ENCODE results near the gene CAMSAP2. TPM values are rescaled to one million over a fixed set of nuclear protein-coding genes. Genes with fewer than 3 reads are reported as not detected.

CAMSAP2 gene
- total RNA-seq (2014; rRNA removed; shearing (Covaris generic)), result 26.6 and 32.8 TPM in 2 replicates
- polyA plus RNA-seq (2015; cell fraction: cytosol; rRNA removed), result 11.9 and 21.0 TPM in 2 replicates
- 19.9 and 23.6 TPM in 2 replicates for polyA plus RNA-seq (2015; cell fraction: nucleus; rRNA removed)

- in situ Hi-C loops (cut with HindIII; ENCODE audit: low pct_unique_long_range_greater_than_20kb, low sequenced_read_pairs), result no loop called here
- DNase-seq (ENCODE audit: low read depth, low spot score), result peak; percentile 81
Observed at GRCh38 chr1:200738327-200738948, at the start of gene CAMSAP2. TSS of gene CAMSAP2 (plus strand) at chr1:200738893. CDS start at chr1:200739828, 935 bp downstream.

DNA sequence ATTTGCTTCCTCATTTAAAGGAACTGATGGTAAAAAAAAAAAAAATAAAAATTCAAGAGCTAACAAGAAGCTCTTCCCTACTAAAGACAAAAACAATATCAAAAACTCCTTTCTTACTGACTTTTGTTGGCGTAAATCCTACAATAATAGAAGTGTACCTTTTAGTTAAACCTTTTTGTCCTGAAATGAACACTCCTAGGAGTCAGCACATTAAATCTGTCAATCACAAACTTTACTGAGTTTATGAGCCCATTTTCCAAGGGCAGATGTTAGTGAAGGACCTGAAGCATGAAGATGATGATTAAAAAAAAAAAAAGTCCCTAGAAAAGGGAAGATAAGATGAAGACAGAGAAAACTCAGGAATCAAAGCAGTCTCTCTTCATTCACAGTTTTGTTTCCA lies 46.4 kb upstream of the CAMSAP2 start:
- in situ Hi-C loops (cut with HindIII; ENCODE audit: low pct_unique_long_range_greater_than_20kb, low sequenced_read_pairs), result no loop called here
- no peak for DNase-seq (ENCODE audit: low read depth, low spot score)

- peak; percentile 7 for DNase-seq (ENCODE audit: low read depth, low spot score)
- in situ Hi-C loops (cut with HindIII; ENCODE audit: low pct_unique_long_range_greater_than_20kb, low sequenced_read_pairs), result no loop called here
Observed at GRCh38 chr1:200693327-200693726, 45.4 kb upstream of the CAMSAP2 start.

GRCh38 chr1:200694738-200695137 lies 44.0 kb upstream of the CAMSAP2 start:
- DNase-seq (ENCODE audit: low read depth, low spot score), result no peak
- in situ Hi-C loops (cut with HindIII; ENCODE audit: low pct_unique_long_range_greater_than_20kb, low sequenced_read_pairs), result no loop called here

GRCh38 chr1:200699871-200700270 lies 38.8 kb upstream of the CAMSAP2 start:
- no peak for DNase-seq (ENCODE audit: low read depth, low spot score)
- in situ Hi-C loops (cut with HindIII; ENCODE audit: low pct_unique_long_range_greater_than_20kb, low sequenced_read_pairs), result no loop called here

GRCh38 chr1:200704986-200705500 lies 33.6 kb upstream of the CAMSAP2 start:
- no peak for DNase-seq (ENCODE audit: low read depth, low spot score)
- in situ Hi-C loops (cut with HindIII; ENCODE audit: low pct_unique_long_range_greater_than_20kb, low sequenced_read_pairs), result no loop called here

DNA sequence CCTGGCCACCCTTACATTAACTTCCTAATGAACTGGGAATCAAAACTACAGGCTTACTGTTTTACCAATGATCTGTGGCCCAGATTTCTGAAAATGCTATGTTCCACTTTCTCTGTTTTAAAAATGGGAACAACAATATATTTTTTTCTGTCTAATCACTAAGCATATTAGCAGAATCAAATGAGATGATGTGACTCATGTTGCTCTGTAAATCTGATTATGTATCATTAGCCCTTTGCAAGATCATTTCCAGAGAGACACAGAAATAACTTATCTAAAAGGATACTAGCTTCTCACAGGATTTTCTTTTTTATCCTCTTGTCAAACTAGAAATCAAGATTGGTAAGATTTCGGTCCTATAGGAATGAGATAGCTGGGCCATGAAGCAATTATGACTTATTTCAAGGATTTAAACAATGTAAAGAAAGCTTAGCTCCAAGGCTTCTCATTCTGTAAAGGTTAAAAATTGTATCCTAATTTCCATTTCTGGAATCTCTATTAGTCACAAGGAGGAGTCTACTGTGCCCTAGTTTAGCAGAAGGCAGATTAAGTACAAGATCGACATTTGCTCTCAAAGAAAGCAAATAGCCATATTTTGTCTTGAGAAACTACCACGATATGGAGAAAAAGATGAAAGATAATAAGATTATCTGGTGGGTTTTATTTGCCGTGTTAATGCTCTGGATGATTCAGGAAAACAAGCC lies 32.4 kb upstream of the CAMSAP2 start:
- in situ Hi-C loops (cut with HindIII; ENCODE audit: low pct_unique_long_range_greater_than_20kb, low sequenced_read_pairs), result no loop called here
- no peak for DNase-seq (ENCODE audit: low read depth, low spot score)

DNA sequence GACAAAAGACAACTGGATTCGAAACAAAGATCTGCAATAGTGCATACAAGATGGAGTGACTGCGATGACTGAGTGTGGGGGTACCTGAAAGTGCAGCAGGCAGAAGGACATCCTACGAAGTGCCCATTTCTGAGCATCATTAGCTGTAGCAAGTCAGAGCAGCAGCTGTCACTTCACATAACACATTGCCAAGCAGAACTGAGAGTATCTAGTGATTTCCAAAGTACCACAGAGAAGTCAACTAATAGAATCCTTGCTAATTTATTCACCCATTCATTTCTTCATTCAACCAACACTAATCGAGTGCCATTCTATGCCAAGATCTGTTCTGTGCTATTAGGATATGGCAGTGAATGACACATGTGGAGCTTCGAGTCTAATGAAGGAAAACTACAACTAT lies 31.6 kb upstream of the CAMSAP2 start:
- no peak for DNase-seq (ENCODE audit: low read depth, low spot score)
- in situ Hi-C loops (cut with HindIII; ENCODE audit: low pct_unique_long_range_greater_than_20kb, low sequenced_read_pairs), result no loop called here

DNA sequence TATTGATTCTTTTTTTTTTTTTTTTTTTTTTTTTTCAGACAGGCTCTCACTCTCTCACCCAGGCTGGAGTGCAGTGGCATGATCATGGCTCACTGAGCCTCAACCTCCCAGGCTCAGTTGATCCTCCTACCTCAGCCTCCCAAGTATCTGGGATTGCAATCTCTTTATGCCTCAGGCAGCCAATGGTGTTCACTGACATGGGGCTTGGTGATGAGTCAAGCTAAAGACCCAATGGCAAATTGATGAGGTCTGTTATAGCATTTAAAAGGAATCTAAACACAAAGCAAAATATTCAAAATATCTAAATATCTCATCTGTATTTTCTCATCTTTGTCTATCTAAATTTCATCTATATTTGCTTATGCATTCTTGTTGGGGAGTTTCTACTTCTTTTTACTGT lies 30.5 kb upstream of the CAMSAP2 start:
- in situ Hi-C loops (cut with HindIII; ENCODE audit: low pct_unique_long_range_greater_than_20kb, low sequenced_read_pairs), result no loop called here
- DNase-seq (ENCODE audit: low read depth, low spot score), result no peak

GRCh38 chr1:200708769-200709168 lies 29.9 kb upstream of the CAMSAP2 start:
- in situ Hi-C loops (cut with HindIII; ENCODE audit: low pct_unique_long_range_greater_than_20kb, low sequenced_read_pairs), result no loop called here
- DNase-seq (ENCODE audit: low read depth, low spot score), result no peak

DNA sequence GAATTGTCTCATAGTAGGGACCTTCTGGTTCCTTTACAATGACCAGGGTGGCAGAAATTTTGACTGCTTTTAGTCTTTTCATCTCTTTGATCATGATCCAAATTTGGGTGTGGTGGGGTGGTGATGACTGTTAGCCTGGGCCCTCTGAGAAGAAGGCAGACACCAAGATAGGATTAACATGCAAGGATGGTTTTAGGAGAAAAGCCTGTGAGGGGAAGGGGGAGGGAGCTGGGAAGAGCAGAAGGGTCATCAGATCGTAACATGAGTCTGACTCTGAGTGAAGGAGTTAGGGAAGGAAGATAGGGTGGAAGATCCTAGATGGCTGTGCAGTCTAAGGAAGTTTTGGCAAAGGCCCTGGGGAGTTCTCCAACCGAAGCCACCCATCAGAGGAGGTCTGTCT lies 28.5 kb upstream of the CAMSAP2 start:
- no peak for DNase-seq (ENCODE audit: low read depth, low spot score)
- in situ Hi-C loops (cut with HindIII; ENCODE audit: low pct_unique_long_range_greater_than_20kb, low sequenced_read_pairs), result no loop called here

- DNase-seq (ENCODE audit: low read depth, low spot score), result no peak
- in situ Hi-C loops (cut with HindIII; ENCODE audit: low pct_unique_long_range_greater_than_20kb, low sequenced_read_pairs), result no loop called here
Observed at GRCh38 chr1:200714504-200715187, 24.0 kb upstream of the CAMSAP2 start.

GRCh38 chr1:200720199-200720598 lies 18.5 kb upstream of the CAMSAP2 start:
- no peak for DNase-seq (ENCODE audit: low read depth, low spot score)
- in situ Hi-C loops (cut with HindIII; ENCODE audit: low pct_unique_long_range_greater_than_20kb, low sequenced_read_pairs), result no loop called here

GRCh38 chr1:200724064-200724463 lies 14.6 kb upstream of the CAMSAP2 start:
- DNase-seq (ENCODE audit: low read depth, low spot score), result peak; percentile 78
- in situ Hi-C loops (cut with HindIII; ENCODE audit: low pct_unique_long_range_greater_than_20kb, low sequenced_read_pairs), result no loop called here

- no peak for DNase-seq (ENCODE audit: low read depth, low spot score)
- in situ Hi-C loops (cut with HindIII; ENCODE audit: low pct_unique_long_range_greater_than_20kb, low sequenced_read_pairs), result no loop called here
Observed at GRCh38 chr1:200727257-200727656, 11.4 kb upstream of the CAMSAP2 start.

- in situ Hi-C loops (cut with HindIII; ENCODE audit: low pct_unique_long_range_greater_than_20kb, low sequenced_read_pairs), result no loop called here
- DNase-seq (ENCODE audit: low read depth, low spot score), result no peak
Observed at GRCh38 chr1:200729863-200730262, 8.8 kb upstream of the CAMSAP2 start.

DNA sequence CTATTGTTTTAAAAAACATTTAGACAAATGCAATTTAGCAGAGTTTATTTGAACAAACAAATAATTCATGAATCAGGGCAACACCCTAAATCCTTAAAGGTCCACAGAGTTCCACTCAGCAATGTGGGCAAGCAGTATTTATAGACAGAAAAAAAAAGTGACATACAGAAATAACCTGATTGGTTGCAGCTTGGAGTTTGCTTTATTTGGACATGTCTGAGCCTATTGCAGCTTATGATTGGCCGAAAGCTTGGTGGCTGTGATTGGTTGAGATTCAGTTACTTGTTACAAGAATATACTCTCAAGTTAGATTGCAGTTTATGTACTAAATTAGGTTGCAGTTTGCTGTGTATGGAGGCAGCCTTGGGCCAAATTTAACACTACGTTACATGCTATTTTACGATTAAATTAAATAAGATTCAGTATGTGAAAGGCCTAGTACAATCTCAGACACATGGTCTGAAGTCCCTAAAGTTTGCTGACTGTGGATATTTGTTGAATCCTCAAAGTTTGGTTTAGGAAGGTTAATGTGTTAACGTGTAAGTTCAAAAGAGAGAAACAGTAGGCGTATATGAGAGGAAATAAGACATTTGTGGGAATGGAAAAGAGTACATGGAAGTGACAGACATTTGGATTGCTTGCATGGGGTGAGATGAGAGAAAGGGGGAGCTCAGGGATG lies 6.9 kb upstream of the CAMSAP2 start:
- in situ Hi-C loops (cut with HindIII; ENCODE audit: low pct_unique_long_range_greater_than_20kb, low sequenced_read_pairs), result no loop called here
- no peak for DNase-seq (ENCODE audit: low read depth, low spot score)

DNA sequence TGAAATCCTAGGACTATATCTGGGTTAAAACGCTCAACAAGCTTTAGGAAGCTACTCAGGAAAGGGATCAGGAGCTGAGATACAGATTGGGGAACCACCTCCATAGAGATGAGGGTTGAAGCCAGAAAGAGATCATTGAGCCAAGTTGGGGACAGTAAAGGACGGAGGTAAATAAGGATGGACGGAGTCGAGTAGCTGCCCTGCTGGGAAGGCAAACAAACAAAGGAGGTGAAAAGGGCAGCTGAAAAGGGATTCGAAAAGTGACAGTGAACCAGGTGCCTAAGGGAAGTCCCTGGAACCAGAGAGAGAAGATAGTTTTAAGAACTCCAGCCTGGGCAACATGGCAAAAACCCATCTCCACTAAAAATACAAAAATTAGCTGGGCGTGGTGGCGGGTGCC lies 6.3 kb upstream of the CAMSAP2 start:
- in situ Hi-C loops (cut with HindIII; ENCODE audit: low pct_unique_long_range_greater_than_20kb, low sequenced_read_pairs), result no loop called here
- DNase-seq (ENCODE audit: low read depth, low spot score), result no peak

All from SK-MEL-5 (cell line).